Measurements from ENCODE around the gene RASAL2.

- TF ChIP-seq ZBTB7A (IDR thresholded peaks at IDR 0.05; ENCODE audit: borderline replicate concordance, control insufficient read depth, low read depth, low read length): no peak
- no peak for TF ChIP-seq NR2C2 (CRISPR knock-in tag; IDR thresholded peaks at IDR 0.05)
- no peak for TF ChIP-seq NR2C2 (tag; IDR thresholded peaks at IDR 0.05)
- TF ChIP-seq BHLHE40 (IDR thresholded peaks at IDR 0.05; ENCODE audit: low read length): no peak
- TF ChIP-seq ARID2 (IDR thresholded peaks at IDR 0.05): no peak
- TF ChIP-seq ZNF347 (CRISPR knock-in tag; IDR thresholded peaks at IDR 0.05; ENCODE audit: low read depth): no peak
- no peak for TF ChIP-seq CTCF (IDR thresholded peaks at IDR 0.05 in 2 of 3, conservative IDR thresholded peaks at IDR 0.05 in 1 of 3; ENCODE audit: insufficient read depth in 2 of 3, low read depth in 1 of 3, low read length in 3 of 3)
- TF ChIP-seq RAD21 (CRISPR knock-in tag; conservative IDR thresholded peaks at IDR 0.05 in 1 of 2, IDR thresholded peaks at IDR 0.05 in 1 of 2): no peak
- no peak for TF ChIP-seq TAF1 (IDR thresholded peaks at IDR 0.05; ENCODE audit: control insufficient read depth, extremely low read depth, insufficient read depth, low read length, severe bottlenecking)
- TF ChIP-seq ZNF121 (CRISPR knock-in tag; conservative IDR thresholded peaks at IDR 0.05): no peak
- TF ChIP-seq FOXA3 (CRISPR knock-in tag; conservative IDR thresholded peaks at IDR 0.05 in 1 of 2, IDR thresholded peaks at IDR 0.05 in 1 of 2): no peak
Observed at GRCh38 chr1:178057912-178058534, 35.9 kb upstream of the RASAL2 start.

Data from K562 (cell line).